ENCODE results near the gene LYZL1.

DNA sequence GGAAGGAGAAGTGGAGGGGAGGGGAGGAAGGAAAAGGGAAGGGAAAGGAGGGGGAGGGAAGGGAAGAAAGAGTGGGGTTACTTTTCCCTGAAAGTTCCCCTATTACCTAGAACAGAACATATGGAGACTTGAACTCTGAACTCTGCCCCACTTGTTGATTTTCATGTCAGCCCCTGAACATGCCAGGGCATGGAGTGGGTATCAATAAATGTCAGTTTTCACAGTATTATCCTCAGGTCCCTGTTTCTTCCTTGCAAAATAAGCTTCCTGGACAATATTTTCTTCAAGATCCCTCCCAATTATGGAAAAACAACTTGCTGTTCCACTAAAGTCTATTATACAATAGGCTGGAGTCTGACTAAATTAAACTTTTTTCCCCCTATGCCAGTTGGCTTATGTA, 46.9 kb upstream of the LYZL1 start:
- TF ChIP-seq CTCF (conservative IDR thresholded peaks at IDR 0.05) = no peak
- TF ChIP-seq EZH2 (IDR thresholded peaks at IDR 0.05; ENCODE audit: low read depth) = no peak
